PC-3 (cell line): Measurements from ENCODE around the gene IL17B. TPM values are rescaled to one million over a fixed set of nuclear protein-coding genes. Genes with fewer than 3 reads are reported as not detected.

Experiments
- ATAC-seq: fragments of 200-7000 bp; cut with Tn5 transposase; 2 replicates; pipeline ENCODE4 v1.9.1; 2020; ENCODE audit warnings: mild to moderate bottlenecking, moderate library complexity
- BruUV-seq: library from RNA; stranded (reverse); fragments of 400-500 nt; replicated peaks from 2 replicates; lab custom pipeline; 2021; lab: Mats Ljungman, UMichigan
- CTCF ChIA-PET: fragments of 300-600 bp; sonication (Branson Sonifier 250); formaldehyde crosslinking; loops from one replicate; lab custom pipeline; 2022; ENCODE audit warnings: antibody characterized with exemption; lab: Charles Lee
- POLR2A ChIA-PET: fragments of 300-600 bp; sonication (Branson Sonifier 250); formaldehyde crosslinking; loops from one replicate; lab custom pipeline; 2022; ENCODE audit warnings: antibody characterized with exemption; ENCODE audit not compliant: unreplicated experiment; lab: Charles Lee
- DNase-seq: peaks from one replicate; pipeline ENCODE4 v3.0.0-alpha.2; 2015
- H2AFZ ChIP-seq: fragments of 300-600 bp; sonication (generic); 2 replicates; pipeline ENCODE4 v1.6.0; 2016; ENCODE audit warnings: antibody characterized with exemption, low read length
- H3F3A ChIP-seq: fragments of 300-600 bp; sonication (generic); one replicate; pipeline ENCODE4 v1.6.0; 2017; ENCODE audit warnings: antibody characterized with exemption, low read length, control low read depth, mild to moderate bottlenecking; ENCODE audit not compliant: unreplicated experiment
- H3K27ac ChIP-seq: fragments of 300-600 bp; sonication (generic); 2 replicates; pipeline ENCODE4 v1.5.1; 2016; ENCODE audit warnings: mild to moderate bottlenecking, low read length
- H3K27me3 ChIP-seq: fragments of 300-600 bp; sonication (generic); 2 replicates; pipeline ENCODE4 v1.6.1; 2016; ENCODE audit warnings: low read length, mixed read lengths
- H3K36me3 ChIP-seq: fragments of 300-600 bp; sonication (generic); 2 replicates; pipeline ENCODE4 v1.6.1; 2016; ENCODE audit warnings: low read depth, mixed run types, low read length, mixed read lengths
- H3K4me1 ChIP-seq: fragments of 300-600 bp; sonication (generic); 2 replicates; pipeline ENCODE4 v1.5.1; 2016; ENCODE audit warnings: low read length; ENCODE audit not compliant: insufficient read depth
- H3K4me2 ChIP-seq: fragments of 300-600 bp; sonication (generic); 2 replicates; pipeline ENCODE4 v1.6.0; 2016; ENCODE audit warnings: low read length
- H3K4me3 ChIP-seq: fragments of 300-600 bp; sonication (generic); 2 replicates; pipeline ENCODE4 v1.5.1; 2016; ENCODE audit warnings: mild to moderate bottlenecking, low read length, mixed read lengths
- H3K79me2 ChIP-seq: fragments of 300-600 bp; sonication (generic); 2 replicates; pipeline ENCODE4 v1.6.1; 2017; ENCODE audit warnings: low read length, mixed read lengths
- H3K9ac ChIP-seq: fragments of 300-600 bp; sonication (generic); 2 replicates; pipeline ENCODE4 v1.6.0; 2016; ENCODE audit warnings: mild to moderate bottlenecking, low read length
- H3K9me2 ChIP-seq: fragments of 300-600 bp; sonication (generic); replicated peaks from 2 replicates; pipeline ENCODE4 v1.6.1; 2016; ENCODE audit warnings: mixed run types, low read length, mixed read lengths
- H3K9me3 ChIP-seq: fragments of 300-600 bp; sonication (generic); 2 replicates; pipeline ENCODE4 v1.6.1; 2016; ENCODE audit warnings: low read length, mixed read lengths
- H4K20me1 ChIP-seq: fragments of 300-600 bp; sonication (generic); 2 replicates; pipeline ENCODE4 v1.6.1; 2016; ENCODE audit warnings: low read length, mixed read lengths
- EZH2 ChIP-seq: fragments of 300-600 bp; sonication (generic); IDR thresholded peaks from one replicate; pipeline ENCODE4 v1.6.1; 2017; ENCODE audit warnings: antibody characterized with exemption, mild to moderate bottlenecking, low read length; ENCODE audit not compliant: unreplicated experiment
- EZH2phosphoT487 ChIP-seq: fragments of 300-600 bp; sonication (generic); IDR thresholded peaks from 2 replicates; pipeline ENCODE4 v1.6.1; 2018; ENCODE audit warnings: mild to moderate bottlenecking, antibody characterized with exemption, low read length, borderline replicate concordance
- intact Hi-C: fragments of 100-400 bp; cut with micrococcal nuclease; formaldehyde crosslinking; loops from 2 replicates; pipeline ENCODE4 v1.9.0; 2023
- total RNA-seq: library from RNA; depleted of rRNA; stranded (reverse); fragments of >200 nt; gene quantifications from 2 replicates; pipeline ENCODE4 v1.2.3, GENCODE V29; 2014
- TF ChIP-seq, protein P1 (sequence below): fragments of 300-600 bp; sonication (generic); conservative IDR thresholded peaks from 2 replicates; pipeline ENCODE4 v1.5.1; 2017; ENCODE audit warnings: antibody characterized with exemption, low read depth, mild to moderate bottlenecking, low read length

The IL17B gene
- total RNA-seq, 1 experiment from 2014 or later = not detected

DNA sequence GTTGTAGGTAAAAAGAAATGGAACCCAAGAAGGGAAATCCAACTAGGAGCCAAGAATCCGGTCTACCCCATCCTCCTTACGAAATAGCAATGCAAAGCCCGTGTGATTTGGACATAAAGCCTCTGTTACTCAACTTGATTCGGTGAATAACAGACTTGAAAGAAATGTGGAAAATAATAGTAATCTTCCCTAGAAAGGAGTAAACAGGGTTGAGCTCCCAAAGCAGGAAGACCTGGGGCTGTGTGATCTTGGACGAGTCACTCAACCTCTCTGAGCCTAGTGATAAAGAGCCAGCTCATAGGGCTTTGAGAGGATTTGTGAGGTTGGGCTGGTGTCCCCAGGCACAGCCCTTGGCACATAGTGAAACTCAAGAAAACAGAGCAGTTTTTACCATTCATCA lies 42.7 kb upstream of the IL17B start:
- no peak overlapping the region for H3K4me3 ChIP-seq
- no peak overlapping the region for H3K27ac ChIP-seq
- H3F3A ChIP-seq = no peaks in the 10 kb centered on the region
- no peaks in the 10 kb centered on the region for H3K9me2 ChIP-seq
- no peaks in the 10 kb centered on the region for H3K9me3 ChIP-seq
- TF ChIP-seq EZH2phosphoT487 (no peak), EZH2 (no peak)
- TF ChIP-seq, protein P1, sequence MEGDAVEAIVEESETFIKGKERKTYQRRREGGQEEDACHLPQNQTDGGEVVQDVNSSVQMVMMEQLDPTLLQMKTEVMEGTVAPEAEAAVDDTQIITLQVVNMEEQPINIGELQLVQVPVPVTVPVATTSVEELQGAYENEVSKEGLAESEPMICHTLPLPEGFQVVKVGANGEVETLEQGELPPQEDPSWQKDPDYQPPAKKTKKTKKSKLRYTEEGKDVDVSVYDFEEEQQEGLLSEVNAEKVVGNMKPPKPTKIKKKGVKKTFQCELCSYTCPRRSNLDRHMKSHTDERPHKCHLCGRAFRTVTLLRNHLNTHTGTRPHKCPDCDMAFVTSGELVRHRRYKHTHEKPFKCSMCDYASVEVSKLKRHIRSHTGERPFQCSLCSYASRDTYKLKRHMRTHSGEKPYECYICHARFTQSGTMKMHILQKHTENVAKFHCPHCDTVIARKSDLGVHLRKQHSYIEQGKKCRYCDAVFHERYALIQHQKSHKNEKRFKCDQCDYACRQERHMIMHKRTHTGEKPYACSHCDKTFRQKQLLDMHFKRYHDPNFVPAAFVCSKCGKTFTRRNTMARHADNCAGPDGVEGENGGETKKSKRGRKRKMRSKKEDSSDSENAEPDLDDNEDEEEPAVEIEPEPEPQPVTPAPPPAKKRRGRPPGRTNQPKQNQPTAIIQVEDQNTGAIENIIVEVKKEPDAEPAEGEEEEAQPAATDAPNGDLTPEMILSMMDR = no peak
- ChIA-PET CTCF (no interaction called here), POLR2A (no interaction called here)
- H3K4me1 ChIP-seq = no peaks in the 10 kb centered on the region
- H2AFZ ChIP-seq = no peak overlapping the region
- BruUV-seq = no TSS peak
- H3K79me2 ChIP-seq = no peaks in the 10 kb centered on the region
- intact Hi-C loops = no loop called here
- no peaks in the 10 kb centered on the region for H4K20me1 ChIP-seq
- ATAC-seq (no peak), DNase-seq (no peak)
- no peak overlapping the region for H3K9ac ChIP-seq
- H3K4me2 ChIP-seq = no peak overlapping the region
- no peaks in the 10 kb centered on the region for H3K27me3 ChIP-seq
- H3K36me3 ChIP-seq = no peaks in the 10 kb centered on the region

DNA sequence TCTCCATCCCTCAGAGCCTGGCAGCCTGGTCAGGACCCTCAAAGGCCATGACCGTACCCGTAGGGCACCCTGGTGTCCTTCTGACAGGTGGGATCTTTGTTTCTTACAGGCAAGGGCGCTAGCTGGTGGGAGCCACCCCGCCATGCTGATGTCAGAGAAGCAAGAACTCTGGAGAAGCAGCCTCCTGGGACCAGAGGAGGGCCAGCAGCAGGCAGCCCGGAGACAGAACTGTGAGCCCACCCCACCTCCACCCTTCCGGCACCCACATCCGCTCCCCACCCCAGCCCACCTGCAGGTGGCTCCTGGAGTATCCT lies 42.2 kb upstream of the IL17B start:
- no peaks in the 10 kb centered on the region for H3K36me3 ChIP-seq
- no peak overlapping the region for H3K9ac ChIP-seq
- ChIA-PET CTCF (no interaction called here), POLR2A (no interaction called here)
- no peaks in the 10 kb centered on the region for H3K27me3 ChIP-seq
- H3K9me2 ChIP-seq = no peaks in the 10 kb centered on the region
- no peaks in the 10 kb centered on the region for H3K4me1 ChIP-seq
- H3K4me3 ChIP-seq = no peak overlapping the region
- no peak for DNase-seq
- TF ChIP-seq EZH2 = no peak
- TF ChIP-seq, protein P1 = no peak
- no peak for TF ChIP-seq EZH2phosphoT487
- H3K27ac ChIP-seq = no peak overlapping the region
- no peak for ATAC-seq
- no peak overlapping the region for H3K4me2 ChIP-seq
- H4K20me1 ChIP-seq = no peaks in the 10 kb centered on the region
- intact Hi-C loops = no loop called here
- no TSS peak for BruUV-seq
- no peaks in the 10 kb centered on the region for H3K79me2 ChIP-seq
- no peak overlapping the region for H2AFZ ChIP-seq
- no peaks in the 10 kb centered on the region for H3K9me3 ChIP-seq
- no peaks in the 10 kb centered on the region for H3F3A ChIP-seq

DNA sequence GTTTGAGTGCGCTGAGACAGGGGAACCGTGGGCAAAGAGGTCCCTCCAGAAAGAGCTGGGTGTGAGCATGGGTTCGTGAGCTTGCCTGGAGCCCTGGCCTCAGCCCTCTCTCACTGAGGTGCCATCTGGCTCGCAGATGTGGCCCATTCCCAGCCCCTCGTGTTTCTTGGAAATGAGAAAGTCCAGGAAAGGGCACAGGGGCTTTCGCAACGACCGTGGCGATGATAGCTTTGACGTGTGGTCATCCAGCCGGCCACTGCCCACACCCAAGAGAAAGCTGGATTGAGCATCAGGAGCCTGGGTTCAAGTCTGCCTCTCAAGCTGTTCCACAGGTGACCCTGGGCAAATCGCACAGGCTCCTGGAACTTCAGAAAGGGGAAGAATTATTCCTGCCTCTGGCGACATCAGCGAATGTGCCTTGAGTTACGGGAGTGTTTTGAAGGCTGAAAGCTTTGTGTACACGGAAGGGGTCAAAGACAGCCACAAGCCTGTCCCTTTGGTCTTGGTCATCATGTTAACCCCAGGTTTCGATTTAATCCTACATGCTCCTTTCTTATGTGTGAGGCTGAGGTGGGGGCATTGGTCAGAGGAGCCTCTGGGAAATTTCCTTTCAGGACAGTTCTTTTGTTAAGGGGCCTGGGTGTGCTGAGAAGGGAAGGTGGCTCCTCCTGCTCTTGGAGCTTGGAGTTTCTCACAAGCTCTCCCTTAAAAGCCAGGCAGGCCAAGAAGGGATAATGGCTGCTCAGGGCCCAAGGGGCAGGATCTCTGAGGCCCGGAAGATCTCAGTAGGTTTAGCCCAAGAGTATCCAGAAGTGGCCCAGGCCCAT lies 41.7 kb upstream of the IL17B start:
- Histone ChIP-seq H3K4me1 (no peaks in the 10 kb centered on the region), H3K4me2 (no peak overlapping the region), H3K9me2 (no peaks in the 10 kb centered on the region), H4K20me1 (no peaks in the 10 kb centered on the region), H3K4me3 (no peak overlapping the region), H3K9me3 (no peaks in the 10 kb centered on the region), H3K36me3 (no peaks in the 10 kb centered on the region), H3K9ac (no peak overlapping the region), H3K27me3 (no peaks in the 10 kb centered on the region), H2AFZ (no peak overlapping the region), H3K27ac (no peak overlapping the region), H3F3A (no peaks in the 10 kb centered on the region), H3K79me2 (no peaks in the 10 kb centered on the region)
- DNase-seq (no peak), ATAC-seq (no peak)
- ChIA-PET POLR2A (no interaction called here), CTCF (interaction anchor here (0.6 kb wide), 1 partner anchor 219 kb away, joined by 3 read pairs; no protein-coding TSS in a partner anchor)
- intact Hi-C loops = no loop called here
- BruUV-seq = no TSS peak
- TF ChIP-seq EZH2 = no peak
- no peak for TF ChIP-seq EZH2phosphoT487
- TF ChIP-seq, protein P1 = no peak
